GM10248 (cell line): ENCODE measurements around the gene GRK4.
"Not testable (repeated sequence)": the region's sequence is repeated elsewhere in the genome, so short reads cannot be mapped to it uniquely, and the experiment has no call there.

Source experiments
- CTCF ChIA-PET: fragments of 300-600 bp; sonication (Branson Sonifier 250); formaldehyde crosslinking; extraction: SDS; loops from one replicate; lab custom pipeline; 2021; ENCODE audit warnings: antibody characterized with exemption; lab: Yijun Ruan, JAX
- POLR2A ChIA-PET: fragments of 350-650 bp; sonication (Branson Sonifier 250); formaldehyde crosslinking; extraction: SDS; loops from one replicate; lab custom pipeline; 2020; ENCODE audit warnings: antibody characterized with exemption; lab: Yijun Ruan, JAX
- DNase-seq: peaks from one replicate; pipeline ENCODE4 v3.0.0; 2012; ENCODE audit errors: extremely low spot score
- TF ChIP-seq, protein P1 (sequence below): IDR thresholded peaks from 2 replicates; pipeline ENCODE4 v1.5.1; 2012; ENCODE audit warnings: mild to moderate bottlenecking, low read depth; ENCODE audit errors: extremely low read depth, missing control alignments, control extremely low read depth

Gene GRK4

DNA sequence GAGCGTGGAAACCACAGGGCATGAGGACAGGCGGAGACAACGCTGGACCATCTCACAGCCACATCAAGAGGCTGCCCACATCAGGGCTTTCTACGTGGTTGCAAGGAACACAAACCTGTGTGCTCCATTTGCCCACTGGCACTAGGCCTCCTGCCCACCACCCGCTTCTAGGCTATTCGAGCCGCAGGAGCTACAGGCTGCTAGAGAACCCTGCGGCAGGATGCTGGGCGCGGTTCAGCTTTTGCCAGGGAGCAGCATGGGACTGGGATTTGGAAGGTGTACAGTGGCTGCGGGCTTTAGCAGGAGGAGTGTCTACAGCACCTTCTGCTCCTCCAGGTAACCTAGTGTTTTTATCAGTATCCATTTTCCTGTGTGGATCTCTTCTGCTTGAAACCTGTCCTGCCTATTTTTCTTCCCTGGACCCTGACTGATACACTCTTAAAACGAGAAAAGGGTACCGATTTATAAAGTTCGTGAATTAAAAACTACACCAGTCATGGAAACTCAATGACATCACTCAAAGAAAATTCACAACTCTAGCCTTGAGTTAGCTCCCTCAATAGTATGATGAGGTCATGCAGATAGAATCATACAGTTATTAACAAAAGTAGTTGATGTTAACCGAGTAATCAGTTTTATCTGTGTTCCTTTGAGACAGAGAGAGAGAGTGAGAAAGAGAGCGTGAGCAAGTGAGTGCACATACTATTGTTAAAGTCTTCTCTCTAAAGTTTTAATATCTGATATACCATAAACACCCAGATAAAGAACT is 13.0 kb upstream of the GRK4 start:
- TF ChIP-seq, protein P1, sequence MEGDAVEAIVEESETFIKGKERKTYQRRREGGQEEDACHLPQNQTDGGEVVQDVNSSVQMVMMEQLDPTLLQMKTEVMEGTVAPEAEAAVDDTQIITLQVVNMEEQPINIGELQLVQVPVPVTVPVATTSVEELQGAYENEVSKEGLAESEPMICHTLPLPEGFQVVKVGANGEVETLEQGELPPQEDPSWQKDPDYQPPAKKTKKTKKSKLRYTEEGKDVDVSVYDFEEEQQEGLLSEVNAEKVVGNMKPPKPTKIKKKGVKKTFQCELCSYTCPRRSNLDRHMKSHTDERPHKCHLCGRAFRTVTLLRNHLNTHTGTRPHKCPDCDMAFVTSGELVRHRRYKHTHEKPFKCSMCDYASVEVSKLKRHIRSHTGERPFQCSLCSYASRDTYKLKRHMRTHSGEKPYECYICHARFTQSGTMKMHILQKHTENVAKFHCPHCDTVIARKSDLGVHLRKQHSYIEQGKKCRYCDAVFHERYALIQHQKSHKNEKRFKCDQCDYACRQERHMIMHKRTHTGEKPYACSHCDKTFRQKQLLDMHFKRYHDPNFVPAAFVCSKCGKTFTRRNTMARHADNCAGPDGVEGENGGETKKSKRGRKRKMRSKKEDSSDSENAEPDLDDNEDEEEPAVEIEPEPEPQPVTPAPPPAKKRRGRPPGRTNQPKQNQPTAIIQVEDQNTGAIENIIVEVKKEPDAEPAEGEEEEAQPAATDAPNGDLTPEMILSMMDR, result no peak
- CTCF ChIA-PET, result interaction anchor here (0.8 to 3.6 kb wide), 5 partner anchors 12 to 186 kb away, joined by 3 to 12 read pairs (median 6); partner anchors contain the start of genes GRK4 and NOP14
- POLR2A ChIA-PET, result interaction anchor here (1.1 to 1.4 kb wide), 2 partner anchors 14 kb away, joined by 3 read pairs; no protein-coding TSS in a partner anchor
- no peak for DNase-seq

DNA sequence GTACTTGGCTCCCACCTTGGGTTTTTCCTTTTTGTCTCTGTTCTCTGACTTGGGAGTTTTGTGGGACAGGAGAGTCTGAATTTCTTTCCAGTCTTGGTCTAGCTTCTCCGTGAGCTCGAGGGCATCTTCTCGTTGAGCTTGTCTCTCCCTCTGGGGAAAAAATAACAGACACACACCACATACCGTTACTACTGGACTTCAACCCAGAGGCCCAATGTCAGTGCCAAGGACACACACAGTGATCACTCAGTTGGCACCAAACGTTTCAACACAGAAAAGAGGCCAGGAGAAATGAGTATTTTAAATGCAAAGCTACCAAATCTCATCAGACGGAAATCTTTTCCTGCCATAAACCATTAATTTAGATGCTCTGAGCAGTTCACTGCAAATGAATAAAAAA is 9.9 kb upstream of the GRK4 start:
- CTCF ChIA-PET, result interaction anchor here (0.9 to 2.2 kb wide), 9 partner anchors 10 to 88 kb away, joined by 3 to 27 read pairs (median 8); partner anchors contain the start of genes GRK4 and NOP14
- TF ChIP-seq, protein P1, result no peak
- no peak for DNase-seq
- POLR2A ChIA-PET, result interaction anchor here (0.5 to 2.1 kb wide), 3 partner anchors 10 to 98 kb away, joined by 4 to 19 read pairs (median 6); partner anchors contain the start of genes GRK4 and NOP14

DNA sequence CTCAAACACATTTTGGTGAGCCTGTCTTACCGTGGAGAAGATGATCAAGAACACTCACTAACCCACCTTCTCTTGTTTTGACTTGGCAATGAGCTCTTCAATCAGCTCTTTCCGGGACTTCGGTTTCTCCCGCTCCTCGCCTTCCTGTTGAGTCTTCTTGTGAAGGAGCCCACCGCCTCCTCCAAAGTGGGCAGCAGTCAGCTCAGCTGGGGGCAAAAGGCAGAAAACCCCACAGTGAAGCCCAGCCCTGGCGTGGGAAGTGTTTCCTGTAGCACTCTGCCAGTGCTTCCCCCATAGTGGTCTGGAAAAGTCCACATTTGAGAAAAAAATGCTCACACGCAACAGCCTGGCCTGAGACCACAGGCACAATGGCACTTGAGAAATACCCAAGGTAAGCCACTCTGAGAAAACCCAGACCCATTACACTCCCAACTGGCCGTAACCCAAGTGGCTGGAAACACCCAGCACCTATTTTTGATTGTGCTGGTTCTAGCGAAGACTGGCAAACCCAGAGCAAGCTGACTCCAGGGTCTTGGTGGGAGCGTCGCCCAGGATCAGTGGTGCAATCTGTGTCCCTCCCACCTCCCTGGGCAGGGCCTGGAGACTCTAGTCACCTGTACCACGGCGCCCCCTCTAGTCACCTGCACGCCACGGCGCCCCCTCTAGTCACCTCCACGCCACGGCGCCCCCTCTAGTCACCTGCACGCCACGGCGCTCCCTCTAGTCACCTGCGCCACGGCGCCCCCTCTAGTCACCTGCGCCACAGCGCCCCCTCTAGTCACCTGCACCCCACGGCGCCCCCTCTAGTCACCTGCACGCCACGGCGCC is 8.8 kb upstream of the GRK4 start:
- peak; percentile 62 for DNase-seq
- POLR2A ChIA-PET, result interaction anchor here (2.0 to 2.1 kb wide), 2 partner anchors 9 to 18 kb away, joined by 6 to 19 read pairs; partner anchors contain the start of genes GRK4 and NOP14
- TF ChIP-seq, protein P1, result peak; percentile 32
- CTCF ChIA-PET, result interaction anchor here (0.6 to 2.2 kb wide), 18 partner anchors 9 to 194 kb away, joined by 3 to 27 read pairs (median 4); partner anchors contain the start of genes GRK4 and NOP14

DNA sequence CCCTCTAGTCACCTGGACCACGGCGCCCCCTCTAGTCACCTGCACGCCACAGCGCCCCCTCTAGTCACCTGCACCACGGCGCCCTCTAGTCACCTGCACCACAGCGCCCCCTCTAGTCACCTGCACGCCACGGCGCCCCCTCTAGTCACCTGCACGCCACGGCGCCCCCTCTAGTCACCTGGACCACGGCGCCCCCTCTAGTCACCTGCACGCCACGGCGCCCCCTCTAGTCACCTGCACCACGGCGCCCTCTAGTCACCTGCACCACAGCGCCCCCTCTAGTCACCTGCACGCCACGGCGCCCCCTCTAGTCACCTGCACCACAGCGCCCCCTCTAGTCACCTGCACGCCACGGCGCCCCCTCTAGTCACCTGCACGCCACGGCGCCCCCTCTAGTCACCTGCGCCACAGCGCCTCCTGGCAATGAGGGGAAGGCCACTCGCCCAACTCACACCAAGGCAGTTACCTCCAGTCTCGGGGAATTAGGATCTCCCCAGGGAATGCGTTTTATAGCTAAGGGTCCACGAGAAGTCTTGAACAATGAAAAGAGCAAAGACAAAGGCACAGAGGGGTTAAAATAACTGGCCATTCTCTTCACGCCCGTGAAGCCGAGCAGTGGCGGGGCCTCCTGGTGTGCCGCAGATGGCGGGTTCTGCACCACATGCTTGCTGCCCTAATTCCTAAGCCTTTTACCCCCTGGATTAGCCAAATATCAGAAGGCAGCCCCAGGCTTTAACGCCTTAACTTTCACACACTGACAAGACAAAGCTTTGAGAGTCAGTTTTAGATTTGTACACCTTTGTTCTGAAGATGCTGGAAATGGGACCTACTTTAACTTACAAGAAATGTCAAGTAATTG is 8.0 kb upstream of the GRK4 start:
- DNase-seq, POLR2A ChIA-PET: not testable (repeated sequence)
- CTCF ChIA-PET, result interaction anchor here (0.7 to 2.2 kb wide), 18 partner anchors 8 to 264 kb away, joined by 3 to 23 read pairs (median 3); partner anchors contain the start of genes GRK4 and NOP14

DNA sequence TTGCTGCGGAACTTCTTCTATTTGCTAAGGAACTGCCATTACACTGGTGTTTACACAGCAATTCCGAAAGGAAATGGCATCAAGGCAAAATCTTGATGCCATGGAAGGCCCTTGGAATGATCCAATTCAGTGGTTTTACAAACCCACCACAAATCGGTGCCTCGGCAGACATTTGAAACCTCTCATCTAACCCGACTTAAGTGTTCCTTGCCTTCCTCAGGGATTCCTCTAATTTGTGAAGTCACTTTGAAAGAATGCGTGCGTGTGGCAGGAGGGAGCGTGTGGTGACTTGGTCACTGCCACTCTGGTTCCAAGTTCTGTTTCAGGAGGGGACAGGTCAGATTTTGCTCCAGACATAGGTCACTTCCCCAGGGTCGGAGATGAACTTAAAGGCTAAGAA is 4.9 kb upstream of the GRK4 start:
- TF ChIP-seq, protein P1, result no peak
- ChIA-PET POLR2A (no interaction called here), CTCF (interaction anchor here (0.8 to 1.9 kb wide), 4 partner anchors 10 to 194 kb away, joined by 3 to 5 read pairs (median 3); no protein-coding TSS in a partner anchor)
- DNase-seq, result no peak

DNA sequence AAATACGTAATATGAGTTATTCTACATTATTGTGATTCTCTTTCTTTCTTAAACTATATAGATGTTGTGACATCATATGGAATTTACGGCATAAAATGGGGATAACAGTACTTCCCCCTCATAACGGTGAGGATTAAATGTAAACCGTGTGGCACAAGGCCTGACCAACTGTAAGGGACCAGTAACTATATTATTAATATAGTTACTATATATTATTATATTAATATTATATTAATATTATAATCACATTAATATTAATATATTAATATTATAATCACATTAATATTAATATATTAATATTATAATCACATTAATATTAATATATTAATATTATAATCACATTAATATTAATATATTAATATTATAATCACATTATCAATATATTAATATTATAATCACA is 2.9 kb upstream of the GRK4 start:
- CTCF ChIA-PET, result not testable (repeated sequence)
- POLR2A ChIA-PET, result interaction anchor here (1.3 kb wide), 1 partner anchor 24 kb away, joined by 5 read pairs; no protein-coding TSS in a partner anchor

More for the DNA sequence above, 2.9 kb upstream of the GRK4 start:
- not testable (repeated sequence) for DNase-seq
